ENCODE data around the gene NDUFC2. TPM values are rescaled to one million over a fixed set of nuclear protein-coding genes. Genes with fewer than 3 reads are reported as not detected.
"Not testable (repeated sequence)": the region's sequence is repeated elsewhere in the genome, so short reads cannot be mapped to it uniquely, and the experiment has no call there.

NDUFC2 gene
- total and polyA plus RNA-seq, 3 donors from 2014 or later, result 94.7 to 210 (median 105) TPM

DNA sequence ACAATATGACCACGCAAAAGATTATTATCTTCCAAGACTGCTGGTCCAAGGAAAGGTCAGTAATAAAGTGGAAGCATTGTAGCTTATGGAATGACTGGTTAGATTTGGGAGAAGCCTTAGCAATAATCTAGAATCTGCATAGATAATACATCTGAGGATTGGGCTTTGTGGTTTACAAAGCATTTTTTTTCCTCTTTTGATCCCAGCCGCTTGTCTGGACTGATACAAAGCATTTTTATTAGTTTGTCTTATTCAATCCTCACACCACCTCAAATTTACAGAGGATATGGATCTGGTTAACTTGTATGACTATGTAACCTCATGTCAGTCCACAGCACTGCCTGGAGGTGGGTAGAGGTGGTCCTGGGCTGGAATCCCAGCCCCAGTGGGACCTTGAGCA is 17.0 kb downstream of the NDUFC2 start:
- Histone ChIP-seq H3K9me3 (no peaks in the 10 kb centered on the region), H3K27ac (no peak overlapping the region), H3K4me1 (peaks cover 12% of the 10 kb centered on the region), H3K27me3 (no peaks in the 10 kb centered on the region), H3K36me3 (ENCODE audit: low read depth, missing control alignments) (no peaks in the 10 kb centered on the region), H3K4me3 (no peak overlapping the region)
- TF ChIP-seq, protein P1, sequence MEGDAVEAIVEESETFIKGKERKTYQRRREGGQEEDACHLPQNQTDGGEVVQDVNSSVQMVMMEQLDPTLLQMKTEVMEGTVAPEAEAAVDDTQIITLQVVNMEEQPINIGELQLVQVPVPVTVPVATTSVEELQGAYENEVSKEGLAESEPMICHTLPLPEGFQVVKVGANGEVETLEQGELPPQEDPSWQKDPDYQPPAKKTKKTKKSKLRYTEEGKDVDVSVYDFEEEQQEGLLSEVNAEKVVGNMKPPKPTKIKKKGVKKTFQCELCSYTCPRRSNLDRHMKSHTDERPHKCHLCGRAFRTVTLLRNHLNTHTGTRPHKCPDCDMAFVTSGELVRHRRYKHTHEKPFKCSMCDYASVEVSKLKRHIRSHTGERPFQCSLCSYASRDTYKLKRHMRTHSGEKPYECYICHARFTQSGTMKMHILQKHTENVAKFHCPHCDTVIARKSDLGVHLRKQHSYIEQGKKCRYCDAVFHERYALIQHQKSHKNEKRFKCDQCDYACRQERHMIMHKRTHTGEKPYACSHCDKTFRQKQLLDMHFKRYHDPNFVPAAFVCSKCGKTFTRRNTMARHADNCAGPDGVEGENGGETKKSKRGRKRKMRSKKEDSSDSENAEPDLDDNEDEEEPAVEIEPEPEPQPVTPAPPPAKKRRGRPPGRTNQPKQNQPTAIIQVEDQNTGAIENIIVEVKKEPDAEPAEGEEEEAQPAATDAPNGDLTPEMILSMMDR (IDR thresholded peaks at IDR 0.05), result no peak
- no peak for TF ChIP-seq POLR2A (IDR thresholded peaks at IDR 0.05)
- 74 to 75% methylated on average over 2 of the region's 2 CpGs for WGBS, 2 donors
- DNase-seq, result no peak
- intact Hi-C loops (cut with DNase I; ENCODE audit: low total_unique reads), result no loop called here

DNA sequence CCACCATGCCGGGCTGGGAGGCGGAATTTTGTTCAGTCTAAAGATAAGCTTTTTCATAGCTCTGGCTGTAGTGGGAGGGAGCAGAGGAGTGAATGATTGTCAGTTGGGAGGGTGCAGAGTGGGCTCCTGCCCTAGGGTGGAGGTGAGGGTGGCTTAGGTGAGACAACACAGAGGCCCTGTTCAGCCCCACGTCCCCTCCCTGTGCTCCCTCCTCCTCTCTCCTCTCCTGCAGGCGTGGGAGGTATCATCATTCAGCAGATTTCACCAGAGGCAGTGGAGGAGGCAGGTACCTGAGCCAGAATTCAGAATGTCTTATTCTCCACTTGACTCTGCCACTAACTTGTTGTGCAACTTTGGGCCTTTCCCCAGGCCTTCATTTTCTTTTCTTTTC is 17.7 kb downstream of the NDUFC2 start:
- TF ChIP-seq, protein P1 (IDR thresholded peaks at IDR 0.05), result no peak
- no peak for TF ChIP-seq POLR2A (IDR thresholded peaks at IDR 0.05)
- WGBS, 2 donors, result 60 to 69% methylated on average over 4 of the region's 4 CpGs
- H3K4me3 ChIP-seq, result no peak overlapping the region
- peak; percentile 29 for DNase-seq
- H3K27ac ChIP-seq, result peak overlapping the region in 1 of 2 donors; percentile 25
- H3K36me3 ChIP-seq (ENCODE audit: low read depth, missing control alignments), result no peaks in the 10 kb centered on the region
- intact Hi-C loops (cut with DNase I; ENCODE audit: low total_unique reads), result no loop called here
- peaks cover 12% of the 10 kb centered on the region for H3K4me1 ChIP-seq
- H3K27me3 ChIP-seq, result no peaks in the 10 kb centered on the region
- no peaks in the 10 kb centered on the region for H3K9me3 ChIP-seq

DNA sequence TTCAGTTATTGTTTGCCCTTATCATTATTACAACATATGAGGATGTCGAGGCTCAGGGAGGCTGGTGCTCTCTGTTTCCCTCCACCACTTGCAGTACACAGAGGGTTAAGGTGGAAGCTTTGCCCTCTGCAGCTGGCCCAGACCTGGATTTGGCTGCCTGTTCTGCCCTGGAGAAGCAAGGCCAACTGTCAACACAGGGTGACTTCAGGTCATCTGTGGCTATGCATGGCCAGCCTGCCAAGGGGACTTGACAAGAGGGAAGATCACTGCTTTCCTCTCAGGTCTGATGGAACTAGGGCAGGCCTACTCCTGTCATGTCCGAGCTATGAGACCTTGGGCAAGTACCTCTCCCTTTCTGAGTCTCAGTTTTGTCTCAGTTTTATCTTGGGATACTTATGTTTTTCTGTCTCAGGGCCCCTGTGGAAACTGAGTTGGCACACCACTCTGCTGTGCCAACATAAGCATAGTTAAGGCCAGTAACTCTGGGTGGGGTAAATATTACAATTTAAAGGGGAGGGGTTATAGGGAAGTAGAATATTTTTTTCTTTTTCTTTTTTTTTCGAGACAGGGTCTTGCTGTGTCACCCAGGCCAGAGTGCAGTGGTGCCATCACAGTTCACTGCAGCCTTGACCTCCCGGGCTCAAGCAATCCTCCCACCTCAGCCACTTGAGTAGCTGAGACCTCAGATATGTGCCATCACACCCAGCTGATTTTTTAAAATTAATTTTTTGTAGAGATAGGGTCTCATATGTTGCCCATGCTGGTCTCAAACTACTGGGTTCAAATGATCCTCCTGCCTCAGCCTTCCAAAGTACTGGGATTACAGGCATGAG is 18.4 kb downstream of the NDUFC2 start:
- TF ChIP-seq, protein P1 (IDR thresholded peaks at IDR 0.05), result no peak
- no peak for TF ChIP-seq POLR2A (IDR thresholded peaks at IDR 0.05)
- no peak overlapping the region for H3K4me3 ChIP-seq
- no peaks in the 10 kb centered on the region for H3K27me3 ChIP-seq
- H3K36me3 ChIP-seq (ENCODE audit: low read depth, missing control alignments), result no peaks in the 10 kb centered on the region
- 57 to 62% methylated on average over 4 of the region's 4 CpGs for WGBS, 2 donors
- DNase-seq, result peak; percentile 50
- H3K9me3 ChIP-seq, result no peaks in the 10 kb centered on the region
- intact Hi-C loops (cut with DNase I; ENCODE audit: low total_unique reads), result no loop called here
- peak overlapping the region in 1 of 2 donors; percentile 25 for H3K27ac ChIP-seq
- H3K4me1 ChIP-seq, result peaks cover 12% of the 10 kb centered on the region

DNA sequence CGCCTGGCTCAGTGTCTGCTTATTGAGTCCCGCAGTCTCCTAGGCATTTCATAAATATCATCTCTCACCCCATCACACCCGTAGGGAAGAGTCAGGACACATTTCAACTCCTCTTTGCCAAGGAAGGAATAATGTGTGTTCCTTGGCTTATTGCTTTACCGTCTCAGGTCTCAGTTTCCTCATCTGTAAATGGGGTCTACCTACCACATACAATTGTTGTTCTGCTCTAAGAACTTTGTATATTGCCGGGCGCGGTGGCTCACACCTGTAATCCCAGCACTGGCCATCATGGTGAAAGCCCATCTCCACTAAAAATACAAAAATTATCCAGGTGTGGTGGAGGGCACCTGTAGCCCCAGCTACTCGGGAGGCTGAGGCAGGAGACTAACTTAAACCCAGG is 19.1 kb downstream of the NDUFC2 start:
- intact Hi-C loops (cut with DNase I; ENCODE audit: low total_unique reads), result no loop called here
- Histone ChIP-seq H3K27me3 (no peaks in the 10 kb centered on the region), H3K9me3 (no peaks in the 10 kb centered on the region), H3K27ac (no peak overlapping the region), H3K4me1 (peaks cover 12% of the 10 kb centered on the region), H3K4me3 (no peak overlapping the region), H3K36me3 (ENCODE audit: low read depth, missing control alignments) (no peaks in the 10 kb centered on the region)
- no peak for TF ChIP-seq POLR2A (IDR thresholded peaks at IDR 0.05)
- TF ChIP-seq, protein P1 (IDR thresholded peaks at IDR 0.05), result no peak
- no peak for DNase-seq
- 94 to 95% methylated on average over 8 of the region's 8 CpGs for WGBS, 2 donors

DNA sequence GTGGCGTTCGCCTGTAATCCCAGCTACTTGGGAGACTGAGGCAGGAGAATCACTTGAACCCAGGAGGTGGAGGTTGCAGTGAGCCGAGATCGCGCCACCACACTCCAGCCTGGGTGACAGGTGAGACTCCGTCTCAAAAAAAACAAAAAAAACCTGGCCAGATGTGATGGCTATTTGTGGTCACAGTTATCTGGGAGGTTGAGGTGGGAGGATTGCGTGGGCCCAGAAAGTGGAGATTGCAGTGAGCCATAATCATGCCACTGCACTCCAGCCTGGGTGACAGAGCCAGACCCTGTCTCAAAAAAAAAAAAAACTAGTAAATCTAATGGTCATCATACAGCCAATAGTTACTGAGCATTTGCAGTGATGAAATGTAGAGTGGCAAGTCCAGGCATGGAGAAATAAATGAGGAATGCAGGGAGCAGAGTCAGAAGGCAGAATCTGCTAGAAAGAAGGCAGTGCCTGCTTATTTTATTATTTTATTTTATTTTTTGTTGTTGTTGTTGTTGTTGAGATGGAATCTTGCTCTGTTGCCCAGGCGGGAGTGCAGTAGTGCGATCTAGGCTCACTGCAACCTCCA is 19.8 kb downstream of the NDUFC2 start:
- intact Hi-C loops (cut with DNase I; ENCODE audit: low total_unique reads), result not testable (repeated sequence)

More for the DNA sequence above, 19.8 kb downstream of the NDUFC2 start:
- not testable (repeated sequence) for H3K27ac ChIP-seq; DNase-seq; H3K4me3 ChIP-seq; H3K9me3 ChIP-seq; H3K27me3 ChIP-seq; H3K36me3 ChIP-seq (ENCODE audit: low read depth, missing control alignments)
- H3K4me1 ChIP-seq, result peaks cover 12% of the 10 kb centered on the region
- 87 to 89% methylated on average over 9 of the region's 9 CpGs for WGBS, 2 donors

Data from testis (tissue), 3 donors.